ENCODE results near the gene LPCAT4. TPM values are rescaled to one million over a fixed set of nuclear protein-coding genes. Genes with fewer than 3 reads are reported as not detected.

LPCAT4 gene
- total RNA-seq, 1 donor from 2014 or later = 83.9 TPM

GRCh38 chr15:34337557-34338306 lies 29.3 kb downstream of the LPCAT4 start, which contains the start of gene SLC12A6:
SLC12A6 (minus strand) TSS chr15:34337781; CDS start chr15:34336680, 1,101 bp downstream.
- intact Hi-C loops (cut with micrococcal nuclease) = loop anchor here (1.0 to 5.0 kb wide), 4 partner anchors 30 to 245 kb away; partner anchors contain the start of genes EMC4, EMC7, GOLGA8B and LPCAT4

GRCh38 chr15:34336991-34337556 lies 29.9 kb downstream of the LPCAT4 start:
- intact Hi-C loops (cut with micrococcal nuclease) = loop anchor here (1.0 to 5.0 kb wide), 3 partner anchors 30 to 245 kb away; partner anchors contain the start of genes EMC7, GOLGA8B and LPCAT4

- intact Hi-C loops (cut with micrococcal nuclease) = loop anchor here (2.0 to 5.0 kb wide), 2 partner anchors 236 to 246 kb away; partner anchors contain the start of genes EMC7 and GOLGA8B
These were observed 30.6 kb downstream of the LPCAT4 start for GRCh38 chr15:34336231-34336990.

- intact Hi-C loops (cut with micrococcal nuclease) = loop anchor here (2.0 to 5.0 kb wide), 2 partner anchors 235 to 247 kb away; partner anchors contain the start of genes EMC7 and GOLGA8B
These were observed 31.6 kb downstream of the LPCAT4 start for GRCh38 chr15:34335176-34336032.

DNA sequence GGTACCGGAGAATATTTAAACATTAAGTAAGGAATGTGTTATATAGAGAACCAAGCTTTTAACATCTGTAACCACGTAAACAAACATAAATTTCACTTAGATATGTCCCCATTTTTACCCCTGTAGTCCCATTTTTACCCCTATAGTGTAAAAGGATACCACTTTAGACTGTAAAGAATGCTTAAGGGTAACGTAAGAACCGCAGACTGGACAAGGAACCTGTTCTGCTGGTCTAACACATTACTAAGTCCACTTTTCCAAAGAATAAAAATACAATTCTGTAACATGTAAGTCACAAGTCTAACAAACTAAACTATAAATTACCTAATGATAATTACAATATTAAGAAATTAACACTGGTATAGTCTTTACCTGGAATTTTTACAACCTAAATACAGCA lies 32.3 kb downstream of the LPCAT4 start:
- intact Hi-C loops (cut with micrococcal nuclease) = loop anchor here (5.0 kb wide), 1 partner anchor 248 kb away; the partner anchor contains the start of gene GOLGA8B

GRCh38 chr15:34332553-34333120 lies 34.4 kb downstream of the LPCAT4 start:
- intact Hi-C loops (cut with micrococcal nuclease) = no loop called here

DNA sequence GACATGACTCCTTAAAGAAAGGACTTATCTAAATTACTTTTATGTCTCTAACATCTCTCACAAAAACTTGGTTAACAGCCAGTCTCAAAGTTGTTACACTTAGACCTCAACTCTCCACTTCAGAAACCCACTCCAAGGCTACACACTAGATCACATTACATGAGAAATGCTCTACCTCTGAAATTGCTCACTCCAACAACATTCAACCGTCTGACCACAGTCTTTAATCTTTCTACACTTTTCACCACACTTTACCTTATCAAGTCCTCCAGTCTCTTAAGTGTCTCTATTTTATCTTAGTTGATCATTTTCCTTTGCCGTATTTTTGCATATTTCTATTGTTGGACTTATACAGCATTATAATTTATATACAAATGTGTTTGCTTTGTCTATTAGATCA lies 35.2 kb downstream of the LPCAT4 start:
- intact Hi-C loops (cut with micrococcal nuclease) = no loop called here

DNA sequence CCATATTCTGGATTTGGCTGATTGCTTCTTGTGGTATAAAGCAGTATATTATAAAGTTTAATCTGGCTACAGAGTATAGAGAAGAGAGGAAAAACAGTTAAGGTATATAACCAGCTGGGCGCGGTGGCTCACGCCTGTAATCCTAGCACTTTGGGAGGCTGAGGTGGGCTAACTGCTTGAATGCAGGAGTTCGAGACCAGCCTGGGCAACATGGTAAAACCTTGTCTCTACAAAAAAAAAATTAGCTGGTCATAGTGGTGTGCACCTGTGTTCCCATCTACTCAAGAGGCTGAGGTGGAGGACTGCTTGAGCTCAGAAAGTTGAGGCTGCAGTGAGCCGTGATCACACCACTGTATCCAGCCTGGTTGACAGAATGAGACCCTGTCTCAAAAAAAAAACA lies 36.7 kb downstream of the LPCAT4 start:
- intact Hi-C loops (cut with micrococcal nuclease) = no loop called here

- intact Hi-C loops (cut with micrococcal nuclease) = no loop called here
These were observed 38.0 kb downstream of the LPCAT4 start for GRCh38 chr15:34329006-34329405.

- intact Hi-C loops (cut with micrococcal nuclease) = no loop called here
These were observed 39.1 kb downstream of the LPCAT4 start for GRCh38 chr15:34327906-34328305.

- intact Hi-C loops (cut with micrococcal nuclease) = no loop called here
These were observed 41.6 kb downstream of the LPCAT4 start for GRCh38 chr15:34325368-34325767.

DNA sequence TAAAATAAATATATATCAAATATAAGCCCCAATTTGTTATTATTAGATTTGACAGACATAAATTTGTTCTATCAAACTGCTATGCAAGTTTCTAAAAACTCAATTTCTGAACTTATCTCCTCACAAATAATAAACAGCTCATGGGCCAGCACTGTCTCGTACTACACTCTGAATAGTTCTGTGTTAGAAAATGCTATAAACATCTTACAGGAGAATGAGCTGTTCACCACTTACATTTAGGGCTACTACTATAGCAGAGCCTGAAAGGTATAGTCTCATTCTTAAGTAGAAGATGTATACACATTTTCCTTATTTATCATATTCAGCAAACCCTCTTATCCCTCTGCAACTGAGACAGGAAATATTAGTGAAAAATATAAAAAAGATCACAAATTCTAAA lies 42.1 kb downstream of the LPCAT4 start:
- intact Hi-C loops (cut with micrococcal nuclease) = no loop called here

- intact Hi-C loops (cut with micrococcal nuclease) = no loop called here
These were observed 43.8 kb downstream of the LPCAT4 start for GRCh38 chr15:34323217-34323616.

- intact Hi-C loops (cut with micrococcal nuclease) = no loop called here
These were observed 48.5 kb downstream of the LPCAT4 start for GRCh38 chr15:34318277-34319079.

GRCh38 chr15:34314491-34315490 lies 52.2 kb downstream of the LPCAT4 start:
- intact Hi-C loops (cut with micrococcal nuclease) = no loop called here

- intact Hi-C loops (cut with micrococcal nuclease) = no loop called here
These were observed 55.4 kb downstream of the LPCAT4 start for GRCh38 chr15:34311563-34311962.

Measured in T-helper 2 cell treated with Interferon-gamma antibody and Interleukin-4, amounts not matched to agents 100 ng/mL and 5 ng/mL, for 36 hours (primary cell).